NCI-H1436 treated with DMSO at 0.1 percent for 48 hours (cell line): Measurements from ENCODE around the gene FAM236C.
"Not testable (repeated sequence)": the region's sequence is repeated elsewhere in the genome, so short reads cannot be mapped to it uniquely, and the experiment has no call there.

Experiments used
- DNase-seq: peaks from one replicate; lab custom pipeline; 2025; lab: John Stamatoyannopoulos, UW

The FAM236C gene

DNA sequence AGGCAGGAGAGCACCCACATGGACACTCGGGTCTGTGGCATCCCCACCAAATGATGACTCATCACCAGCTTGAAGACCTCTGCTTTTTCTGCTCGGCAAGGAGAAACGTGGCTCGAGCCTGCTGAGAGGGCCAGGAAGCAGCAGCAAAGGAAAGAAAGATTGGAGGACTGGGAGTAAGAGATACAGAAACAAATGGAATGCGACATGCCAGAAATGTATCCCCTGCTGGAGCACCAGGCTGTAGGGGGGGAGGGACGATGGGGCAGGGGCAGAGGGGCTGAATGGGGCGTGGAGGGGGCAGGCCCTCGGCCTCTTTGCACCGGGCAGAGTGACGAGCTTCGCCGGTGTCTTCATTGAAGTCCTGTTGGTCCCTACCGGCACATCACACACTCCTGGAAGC lies at the start of gene FAM236C:
FAM236C (plus strand) TSS at position 301 of the 400 bp plus-strand sequence. CDS start 100 bp downstream, outside the sequence.
- DNase-seq: not testable (repeated sequence)

DNA sequence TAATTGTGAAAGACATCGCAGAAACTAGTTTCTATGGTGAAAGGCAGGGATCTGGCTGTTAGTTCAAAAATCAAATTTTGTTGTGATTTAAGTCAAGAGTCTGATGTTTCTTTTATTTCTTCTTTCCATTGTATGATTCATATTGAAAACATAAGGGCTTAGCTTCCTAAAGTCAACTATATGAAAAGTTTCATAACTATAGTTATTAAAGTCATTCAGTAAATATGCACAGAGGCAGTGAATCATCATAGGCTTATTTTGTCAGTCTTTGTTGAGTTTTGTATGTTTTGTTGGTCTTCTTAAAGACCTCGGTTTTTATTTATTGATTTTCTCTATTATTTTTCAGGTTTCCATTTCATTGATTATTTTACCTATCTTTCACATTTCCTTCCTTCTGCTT lies 29.5 kb upstream of the FAM236C start:
- DNase-seq: not testable (repeated sequence)

DNA sequence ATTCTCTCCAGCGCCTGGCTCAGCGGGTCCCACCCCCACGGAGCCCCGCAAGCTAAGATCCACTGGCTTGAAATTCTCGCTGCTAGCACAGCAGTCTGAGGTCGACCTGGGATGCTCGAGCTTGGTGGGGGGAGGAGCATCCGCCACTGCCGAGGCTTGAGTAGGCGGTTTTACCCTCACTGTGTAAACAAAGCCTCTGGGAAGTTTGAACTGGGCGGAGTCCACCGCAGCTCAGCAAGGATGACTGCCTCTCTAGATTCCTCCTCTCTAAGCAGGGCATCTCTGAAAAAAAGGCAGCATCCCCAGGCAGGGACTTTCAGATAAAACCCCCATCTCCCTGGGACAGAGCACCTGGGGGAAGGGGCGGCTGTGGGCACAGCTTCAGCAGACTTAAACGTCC lies 22.7 kb upstream of the FAM236C start:
- not testable (repeated sequence) for DNase-seq

DNA sequence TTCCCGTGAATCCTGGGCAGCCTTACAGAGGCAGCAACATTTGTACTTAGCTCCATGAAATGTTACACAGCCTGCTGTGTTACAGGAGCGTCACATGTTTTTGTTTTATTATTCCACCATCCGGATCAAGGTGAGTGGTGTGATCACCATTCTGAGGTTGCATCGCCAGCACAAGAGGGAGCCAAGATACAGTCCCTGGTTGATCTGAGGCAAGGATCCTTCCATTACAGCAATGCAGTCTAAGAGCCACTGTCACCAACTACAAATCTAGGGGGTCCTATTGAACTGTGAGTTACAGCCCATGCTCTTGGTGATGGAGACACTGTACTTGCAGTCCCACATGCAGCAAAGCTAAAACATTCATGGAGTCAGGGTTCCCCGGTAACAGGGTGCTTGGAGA lies 3.7 kb downstream of the FAM236C start:
- not testable (repeated sequence) for DNase-seq

DNA sequence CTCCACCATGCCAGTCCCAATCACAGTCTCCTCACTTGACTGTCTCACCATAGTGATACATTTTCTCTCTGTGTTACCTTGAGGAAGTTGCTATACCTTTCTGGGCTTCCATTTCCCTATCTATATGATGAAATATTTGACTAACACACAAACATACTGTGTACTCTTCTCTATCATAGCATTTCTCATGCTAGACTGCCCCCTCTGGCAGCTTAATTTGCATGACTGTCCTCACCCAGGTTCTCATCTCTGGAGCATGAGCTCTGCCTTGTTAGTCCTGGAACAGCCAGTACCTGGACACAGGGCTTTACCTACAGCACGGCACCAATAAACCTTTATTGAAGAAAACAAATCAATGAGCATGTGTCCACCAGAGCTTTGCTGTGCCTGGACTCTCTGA lies 19.9 kb downstream of the FAM236C start:
- DNase-seq: not testable (repeated sequence)

DNA sequence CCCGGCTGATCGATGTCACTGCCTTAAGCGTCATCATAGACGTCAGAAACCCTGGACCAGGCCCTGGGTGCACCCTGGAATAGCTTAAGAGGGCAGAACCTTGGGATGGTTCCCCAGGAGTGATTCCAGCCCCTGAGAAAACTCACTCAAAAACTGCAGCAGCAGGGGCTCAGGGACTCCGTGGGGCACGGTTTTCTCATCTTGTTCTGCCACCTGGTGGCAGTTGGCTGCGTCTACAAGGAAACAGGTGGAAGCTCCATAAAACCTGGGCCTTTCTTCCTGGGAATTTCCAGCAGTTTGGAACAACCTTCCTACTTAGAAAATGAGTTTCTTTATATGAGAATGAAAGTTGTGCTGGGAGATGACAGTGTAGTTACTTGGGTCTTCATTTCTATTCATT lies 24.0 kb downstream of the FAM236C start:
- not testable (repeated sequence) for DNase-seq

DNA sequence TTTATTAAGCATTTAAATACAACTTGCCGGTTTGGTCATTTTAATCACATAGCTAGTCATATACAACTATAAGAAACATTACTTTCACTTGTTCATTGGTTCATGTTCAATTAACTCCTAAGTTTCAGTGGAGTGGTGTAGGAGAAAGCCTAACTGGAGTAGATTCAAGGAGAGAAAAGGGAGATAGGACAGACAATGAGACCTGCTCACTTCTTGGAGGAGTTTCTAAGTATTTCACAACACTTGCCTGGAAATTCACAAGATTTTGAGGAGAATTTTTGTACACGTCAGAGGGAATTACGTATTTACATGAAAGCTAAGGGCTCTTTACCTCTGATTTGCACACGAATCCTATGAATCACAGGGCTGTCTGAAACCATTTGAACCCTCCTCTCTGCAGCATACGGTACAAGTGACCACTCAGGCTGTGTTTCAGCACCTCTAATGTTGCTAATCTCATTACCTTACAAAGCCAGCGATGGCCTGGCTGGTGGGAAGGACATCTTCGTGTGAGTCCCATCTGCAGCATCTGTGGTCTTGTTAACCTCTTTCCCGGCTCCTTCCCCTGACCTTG lies 24.6 kb downstream of the FAM236C start:
- DNase-seq: not testable (repeated sequence)

DNA sequence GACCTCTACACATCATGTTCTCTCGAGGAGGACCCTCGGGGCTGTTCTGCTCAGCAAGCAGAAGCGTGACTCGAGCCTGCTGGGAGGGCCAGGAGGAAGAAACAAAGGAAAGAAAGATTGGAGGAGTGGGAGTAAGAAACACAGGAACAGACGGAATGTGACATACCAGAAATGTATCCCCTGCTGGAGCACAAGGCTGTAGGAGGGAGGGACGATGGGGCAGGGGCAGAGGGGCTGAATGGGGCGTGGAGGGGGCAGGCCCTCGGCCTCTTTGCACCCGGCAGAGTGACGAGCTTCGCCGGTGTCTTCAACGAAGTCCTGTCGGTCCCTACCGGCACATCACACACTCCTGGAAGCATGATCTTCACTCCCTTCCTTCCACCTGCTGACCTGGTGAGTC lies 25.5 kb downstream of the FAM236C start, which contains the start of gene FAM236A:
FAM236A (plus strand) TSS at position 301 of the 400 bp plus-strand sequence; CDS start at position 358, 57 bp downstream.
- DNase-seq: not testable (repeated sequence)

DNA sequence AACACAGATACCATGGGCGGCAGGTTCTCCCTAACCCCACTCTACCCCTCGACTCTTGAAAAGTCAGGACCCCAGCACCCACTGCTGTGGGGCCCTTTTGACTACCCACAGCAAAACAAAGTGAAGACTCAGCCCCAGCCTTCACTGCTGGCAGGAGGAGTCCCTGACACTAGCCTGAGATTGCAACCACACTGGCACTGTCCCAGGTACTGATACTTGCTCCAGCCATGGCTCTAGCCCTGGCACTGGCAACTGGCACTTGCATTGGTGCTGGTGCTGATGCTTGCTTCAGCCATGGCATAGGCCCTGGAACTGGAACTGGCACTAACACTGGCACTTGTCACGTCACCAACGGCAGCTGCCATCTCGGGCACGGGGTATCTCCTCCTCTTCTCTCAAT lies 29.9 kb downstream of the FAM236C start:
- DNase-seq: not testable (repeated sequence)

DNA sequence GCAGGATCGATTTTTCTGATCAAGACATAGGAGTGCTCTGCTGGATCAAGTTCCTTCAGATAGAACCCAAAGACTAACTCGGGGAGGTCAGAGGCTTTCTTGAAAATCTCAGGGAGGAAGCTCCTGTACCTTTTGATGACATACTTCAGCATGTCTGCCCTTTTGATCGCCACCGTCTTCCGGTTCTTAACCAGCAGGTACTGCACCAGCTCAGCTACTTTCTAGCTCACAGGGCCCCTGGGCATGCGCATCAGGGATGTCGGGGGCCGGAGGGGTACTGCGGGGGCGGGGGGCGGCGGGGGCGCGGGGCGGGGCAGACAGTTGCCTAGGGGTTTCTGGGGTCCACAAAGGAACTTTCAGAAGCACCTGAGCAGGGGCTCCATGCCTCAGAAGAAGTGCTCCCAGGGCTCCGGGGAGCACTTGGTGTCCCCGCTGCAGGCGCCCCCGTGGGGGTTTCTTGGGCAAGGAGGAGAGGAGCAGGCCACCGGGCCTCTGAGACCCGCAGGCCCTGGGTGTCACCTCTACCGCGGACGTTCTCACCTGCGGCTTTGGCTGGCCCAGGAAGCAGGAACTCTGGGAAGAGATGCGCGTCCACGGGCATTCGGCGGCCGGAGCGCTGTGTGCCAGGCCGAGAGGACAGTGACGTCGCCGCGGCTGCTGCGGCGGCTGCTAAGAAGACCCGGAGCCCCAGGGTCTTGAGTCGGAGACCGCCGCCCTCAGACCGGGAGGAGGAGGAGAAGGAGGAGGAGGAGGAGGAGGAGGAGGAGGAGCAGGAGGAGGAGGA lies 30.8 kb downstream of the FAM236C start:
- DNase-seq: not testable (repeated sequence)

DNA sequence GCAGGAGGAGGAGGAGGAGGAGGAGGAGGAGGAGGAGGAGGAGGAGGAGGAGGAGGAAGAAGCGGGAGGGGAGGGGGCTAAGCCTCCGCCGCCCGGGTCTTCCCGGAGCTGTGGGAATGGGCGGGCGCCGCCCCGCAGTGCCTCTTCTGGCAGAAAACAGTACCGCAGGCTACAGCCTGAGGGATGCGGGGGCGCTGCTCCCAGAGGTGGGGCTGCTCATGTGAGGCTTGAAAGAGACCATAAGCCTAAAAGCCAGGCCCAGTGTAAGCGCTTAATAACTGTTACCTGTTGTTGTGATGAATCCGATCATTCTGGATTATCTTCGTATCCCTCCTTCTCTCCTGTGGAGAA lies 31.4 kb downstream of the FAM236C start, which contains the start of gene DMRTC1:
DMRTC1 (minus strand) TSS at position 19 of the 351 bp plus-strand sequence. CDS start 68,143 bp downstream, outside the sequence.
- not testable (repeated sequence) for DNase-seq

DNA sequence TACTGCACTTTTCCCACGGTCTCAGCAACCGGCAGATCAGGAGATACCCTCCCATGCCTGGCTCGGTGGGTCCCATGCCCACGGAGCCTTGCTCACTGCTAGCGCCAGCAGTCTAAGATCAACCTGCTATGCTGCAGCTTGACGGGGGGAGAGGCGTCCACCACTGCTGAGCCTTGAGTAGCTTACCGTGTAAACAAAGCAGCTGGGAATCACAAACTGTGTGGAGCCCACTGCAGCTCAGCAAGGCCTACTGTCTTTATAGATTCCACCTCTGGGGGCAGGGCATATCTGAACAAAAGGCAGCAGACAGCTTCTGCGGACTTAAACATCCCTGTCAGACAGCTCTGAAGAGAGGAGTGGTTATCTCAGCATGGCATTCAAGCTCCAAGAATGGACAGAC lies 47.6 kb downstream of the FAM236C start:
- DNase-seq: not testable (repeated sequence)
